BLaER1 treated with 17β-estradiol and CSF1 and Interleukin-3, amounts not matched to agents 10 nM and 100 nM (cell line): ENCODE measurements around the gene CD74.

Experiments
- H3K27ac ChIP-seq, 11 experiments: shearing (Covaris generic); formaldehyde crosslinking; 2 replicates each; pipeline ENCODE4 v1.8.1; 2022
- H3K27me3 ChIP-seq, 11 experiments: shearing (Covaris generic); formaldehyde crosslinking; 2 replicates each; pipeline ENCODE4 v1.8.1; 2022
- H3K36me3 ChIP-seq, 11 experiments: shearing (Covaris generic); formaldehyde crosslinking; 2 replicates each; pipeline ENCODE4 v1.8.1; 2022
- H3K4me1 ChIP-seq, 10 experiments: shearing (Covaris generic); formaldehyde crosslinking; 2 replicates each; pipeline ENCODE4 v1.8.1; 2022
- H3K4me2 ChIP-seq, 11 experiments: shearing (Covaris generic); formaldehyde crosslinking; 2 replicates each; pipeline ENCODE4 v1.8.1; 2022
- H3K4me3 ChIP-seq, 10 experiments: shearing (Covaris generic); formaldehyde crosslinking; 2 replicates each; pipeline ENCODE4 v1.8.1; 2022
- H3K9ac ChIP-seq, 11 experiments: shearing (Covaris generic); formaldehyde crosslinking; 2 replicates each; pipeline ENCODE4 v1.8.1; 2022
- H3K9me3 ChIP-seq, 11 experiments: shearing (Covaris generic); formaldehyde crosslinking; replicated peaks in 1 of 11; 2 replicates each; pipeline ENCODE4 v1.8.1; 2022
- H4K20me1 ChIP-seq, 11 experiments: shearing (Covaris generic); formaldehyde crosslinking; 2 replicates each; pipeline ENCODE4 v1.8.1; 2022
- Cebpa-rat ChIP-seq, 11 experiments: shearing (Covaris generic); IDR thresholded peaks; 2 replicates each; pipeline ENCODE4 v1.8.1; 2022

The CD74 gene

DNA sequence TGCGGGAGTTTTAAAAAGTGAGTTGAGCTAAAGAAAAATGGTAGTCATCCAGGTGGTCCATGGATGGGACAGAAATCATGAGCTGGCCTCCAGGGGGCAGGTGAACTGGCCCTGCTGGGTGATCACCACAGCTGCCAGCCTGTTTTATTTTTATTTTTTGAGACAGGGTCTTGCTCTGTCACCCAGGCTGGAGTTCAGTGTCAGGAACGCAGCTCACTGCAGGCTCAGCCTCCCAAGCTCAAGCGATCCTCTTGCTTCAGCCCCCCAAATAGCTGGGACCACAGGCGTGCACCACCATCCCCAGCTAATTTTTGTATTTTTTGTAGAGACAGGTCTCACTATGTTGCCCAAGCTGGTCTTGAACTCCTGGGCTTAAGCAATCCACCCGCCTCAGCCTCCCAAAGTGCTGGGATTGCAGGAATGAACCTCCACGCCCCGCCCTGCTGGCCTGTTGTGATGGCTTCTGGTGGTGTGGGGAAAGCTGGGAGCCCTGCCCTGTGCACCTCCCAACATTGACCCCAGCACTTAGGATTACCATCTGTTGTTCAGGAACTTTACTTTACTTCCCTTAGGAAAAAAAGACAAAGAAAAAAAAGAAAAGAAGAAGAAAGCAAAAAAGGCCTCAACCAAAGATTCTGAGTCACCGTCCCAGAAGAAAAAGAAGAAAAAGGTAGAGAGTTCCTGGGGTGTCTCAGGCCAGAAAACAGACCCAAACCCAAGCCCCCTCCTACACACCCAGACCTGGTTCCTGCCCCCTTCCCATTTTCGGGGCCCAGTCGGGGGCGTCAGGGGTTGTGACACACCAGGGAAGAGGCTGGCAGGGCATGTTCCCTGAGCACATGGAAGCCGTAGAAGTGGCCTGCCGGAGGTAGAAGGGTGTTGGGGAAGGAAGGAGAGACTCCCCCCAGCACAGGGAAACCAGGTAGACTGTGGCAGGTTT is 14.7 kb downstream of the CD74 start:
- peaks cover 97 to 100% (median 100%) of the 10 kb centered on the region in 11 experiments for H3K36me3 ChIP-seq

DNA sequence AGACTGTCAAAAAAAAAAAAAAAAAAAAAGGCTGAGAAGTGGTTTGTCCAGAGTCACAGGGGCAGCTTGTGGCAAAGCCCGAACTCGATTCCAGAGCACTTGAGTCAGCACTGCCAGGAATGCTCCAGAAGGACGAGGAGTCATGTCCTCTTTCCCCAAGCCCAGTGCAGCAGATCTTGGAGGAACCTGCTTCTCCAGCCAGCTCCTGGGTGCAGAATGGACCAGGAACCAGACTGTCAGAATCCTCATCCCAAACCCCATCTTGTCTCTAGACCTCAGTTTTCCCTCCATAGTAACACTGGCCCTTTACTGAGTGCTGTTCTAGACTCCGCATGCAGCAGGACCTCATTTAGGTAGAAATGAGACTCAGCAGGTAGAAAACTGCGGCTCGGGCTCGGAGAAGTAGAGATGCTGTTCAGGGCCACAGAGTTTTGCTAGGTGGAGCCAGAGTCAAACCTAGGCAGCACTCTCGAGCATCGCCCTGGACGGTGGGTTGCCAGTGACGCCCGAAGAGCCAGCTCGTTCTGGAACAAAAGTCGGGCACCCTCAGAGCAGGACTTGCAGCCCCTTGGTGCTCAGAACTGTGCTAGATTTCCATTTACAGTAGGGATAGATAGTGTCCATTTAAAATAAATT is 15.4 kb downstream of the CD74 start:
- H3K9me3 ChIP-seq, result no peaks in the 10 kb centered on the region
- peaks cover 97 to 100% (median 100%) of the 10 kb centered on the region in 11 experiments for H3K36me3 ChIP-seq
- H3K4me2 ChIP-seq, result no peak overlapping the region
- TF ChIP-seq Cebpa-rat (IDR thresholded peaks at IDR 0.05), result no peak
- H3K4me3 ChIP-seq, result no peak overlapping the region
- H3K9ac ChIP-seq, result no peak overlapping the region
- H4K20me1 ChIP-seq, result peaks cover 22 to 99% (median 69%) of the 10 kb centered on the region in 11 experiments; a peak in 20 of 22 replicates
- no peaks in the 10 kb centered on the region for H3K27me3 ChIP-seq
- H3K27ac ChIP-seq, result no peak overlapping the region
- H3K4me1 ChIP-seq, result peaks cover 9 to 49% (median 26%) of the 10 kb centered on the region in 10 experiments; a peak in 17 of 20 replicates

More for the DNA sequence above, 14.7 kb downstream of the CD74 start:
- no peaks in the 10 kb centered on the region for H3K27me3 ChIP-seq
- peaks cover 9 to 57% (median 33%) of the 10 kb centered on the region in 10 experiments; a peak in 17 of 20 replicates for H3K4me1 ChIP-seq
- peak overlapping the region in 2 of 11 experiments; percentile 9 to 18; a peak in 1 of 22 replicates for H3K9ac ChIP-seq
- peaks cover 30 to 99% (median 75%) of the 10 kb centered on the region in 11 experiments; a peak in 21 of 22 replicates for H4K20me1 ChIP-seq
- no peak overlapping the region for H3K4me2 ChIP-seq
- no peak overlapping the region for H3K4me3 ChIP-seq
- H3K27ac ChIP-seq, result peak overlapping the region in 5 of 11 experiments; percentile 7 to 44 (median 13); a peak in 6 of 22 replicates
- no peak for TF ChIP-seq Cebpa-rat (IDR thresholded peaks at IDR 0.05)
- no peaks in the 10 kb centered on the region for H3K9me3 ChIP-seq

DNA sequence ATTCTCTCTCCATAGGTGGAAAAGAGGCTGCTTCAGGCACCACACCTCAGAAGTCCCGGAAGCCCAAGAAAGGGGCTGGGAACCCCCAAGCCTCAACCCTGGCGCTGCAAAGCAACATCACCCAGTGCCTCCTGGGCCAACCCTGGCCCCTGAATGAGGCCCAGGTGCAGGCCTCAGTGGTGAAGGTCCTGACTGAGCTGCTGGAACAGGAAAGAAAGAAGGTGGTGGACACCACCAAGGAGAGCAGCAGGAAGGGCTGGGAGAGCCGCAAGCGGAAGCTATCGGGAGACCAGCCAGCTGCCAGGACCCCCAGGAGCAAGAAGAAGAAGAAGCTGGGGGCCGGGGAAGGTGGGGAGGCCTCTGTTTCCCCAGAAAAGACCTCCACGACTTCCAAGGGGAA is 16.4 kb downstream of the CD74 start:
- Histone ChIP-seq H3K27ac (peak overlapping the region in 1 of 11 experiments; percentile 8; a peak in 1 of 22 replicates), H3K27me3 (no peaks in the 10 kb centered on the region), H3K4me2 (no peak overlapping the region), H4K20me1 (peaks cover 14 to 97% (median 67%) of the 10 kb centered on the region in 11 experiments; a peak in 20 of 22 replicates), H3K4me3 (no peak overlapping the region), H3K9ac (peak overlapping the region in 1 of 11 experiments; percentile 9; a peak in 1 of 22 replicates), H3K4me1 (peaks cover 9 to 47% (median 21%) of the 10 kb centered on the region in 10 experiments; a peak in 16 of 20 replicates), H3K36me3 (peaks cover 98 to 100% (median 100%) of the 10 kb centered on the region in 11 experiments), H3K9me3 (no peaks in the 10 kb centered on the region)
- no peak for TF ChIP-seq Cebpa-rat (IDR thresholded peaks at IDR 0.05)

DNA sequence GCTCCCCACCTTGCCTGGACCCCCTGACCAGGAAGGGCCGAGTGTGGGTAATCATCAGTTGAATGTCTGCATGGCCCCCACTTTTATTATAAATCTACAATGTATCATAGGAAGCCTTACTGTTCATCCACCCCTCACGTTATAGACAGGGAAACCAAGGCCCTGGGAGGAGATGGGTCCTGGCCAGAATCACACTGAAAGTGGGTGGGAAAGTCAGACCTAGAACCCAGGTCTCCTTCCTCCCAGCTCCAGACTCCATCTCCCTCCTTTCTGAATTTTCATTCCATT is 17.1 kb downstream of the CD74 start:
- Histone ChIP-seq H3K36me3 (peaks cover 98 to 100% (median 100%) of the 10 kb centered on the region in 11 experiments), H3K9me3 (no peaks in the 10 kb centered on the region), H3K27ac (peak overlapping the region in 1 of 11 experiments; percentile 26; a peak in 1 of 22 replicates), H3K4me2 (no peak overlapping the region; a peak in 1 of 22 replicates), H3K4me1 (peaks cover 5 to 40% (median 18%) of the 10 kb centered on the region in 10 experiments; a peak in 15 of 20 replicates), H3K27me3 (no peaks in the 10 kb centered on the region), H3K4me3 (no peak overlapping the region), H3K9ac (no peak overlapping the region; a peak in 1 of 22 replicates), H4K20me1 (peaks cover 8 to 96% (median 62%) of the 10 kb centered on the region in 11 experiments; a peak in 20 of 22 replicates)
- no peak for TF ChIP-seq Cebpa-rat (IDR thresholded peaks at IDR 0.05)

DNA sequence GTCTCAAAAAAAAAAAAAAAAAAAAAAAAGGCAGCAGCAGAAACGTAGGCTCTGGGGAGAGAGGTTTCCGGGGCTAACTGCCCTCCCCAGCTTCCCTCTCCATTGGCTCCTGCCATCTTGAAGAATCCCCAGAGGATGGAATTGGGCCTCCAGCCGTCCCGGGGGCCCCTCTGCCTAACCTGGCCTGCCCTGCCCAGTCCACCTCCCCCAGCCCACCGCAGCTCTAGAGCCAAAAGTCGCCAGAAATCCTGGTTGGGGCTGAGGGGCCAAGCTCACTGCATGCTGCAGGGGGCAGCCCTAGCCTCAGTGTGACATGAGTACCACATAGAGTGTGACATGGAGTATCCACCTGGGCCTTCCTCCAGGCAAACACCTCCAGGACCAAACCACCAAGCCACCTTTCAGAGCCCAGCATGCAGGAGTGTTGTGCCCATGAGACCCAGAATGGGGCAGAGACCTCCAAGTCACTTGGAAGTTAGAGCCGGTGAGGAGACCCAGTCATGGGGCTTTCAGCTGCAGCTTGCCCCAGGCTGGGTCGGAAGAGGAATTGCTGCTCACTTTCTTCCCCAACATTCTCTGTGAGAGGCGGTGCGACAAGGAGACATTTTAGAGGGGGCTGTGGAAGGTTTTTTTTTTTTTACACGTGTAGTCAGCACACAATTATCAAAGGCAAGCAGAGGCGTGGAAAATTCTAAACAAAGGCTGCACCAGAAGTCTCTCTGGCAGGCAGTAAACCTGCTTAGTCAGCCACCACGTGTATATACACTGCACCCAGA is 17.6 kb downstream of the CD74 start:
- H4K20me1 ChIP-seq, result peaks cover 3 to 94% (median 56%) of the 10 kb centered on the region in 11 experiments; a peak in 20 of 22 replicates
- H3K4me1 ChIP-seq, result peaks cover under 1 to 38% (median 13%) of the 10 kb centered on the region in 10 experiments; a peak in 14 of 20 replicates
- no peak overlapping the region; a peak in 1 of 22 replicates for H3K9ac ChIP-seq
- H3K9me3 ChIP-seq, result no peaks in the 10 kb centered on the region
- peaks cover 96 to 100% (median 99%) of the 10 kb centered on the region in 11 experiments for H3K36me3 ChIP-seq
- no peaks in the 10 kb centered on the region for H3K27me3 ChIP-seq
- H3K27ac ChIP-seq, result peak overlapping the region in 3 of 11 experiments; percentile 22 to 40 (median 26); a peak in 4 of 22 replicates
- peak overlapping the region in 2 of 11 experiments; percentile 20 to 23; a peak in 2 of 22 replicates for H3K4me2 ChIP-seq
- no peak for TF ChIP-seq Cebpa-rat (IDR thresholded peaks at IDR 0.05)
- no peak overlapping the region for H3K4me3 ChIP-seq

DNA sequence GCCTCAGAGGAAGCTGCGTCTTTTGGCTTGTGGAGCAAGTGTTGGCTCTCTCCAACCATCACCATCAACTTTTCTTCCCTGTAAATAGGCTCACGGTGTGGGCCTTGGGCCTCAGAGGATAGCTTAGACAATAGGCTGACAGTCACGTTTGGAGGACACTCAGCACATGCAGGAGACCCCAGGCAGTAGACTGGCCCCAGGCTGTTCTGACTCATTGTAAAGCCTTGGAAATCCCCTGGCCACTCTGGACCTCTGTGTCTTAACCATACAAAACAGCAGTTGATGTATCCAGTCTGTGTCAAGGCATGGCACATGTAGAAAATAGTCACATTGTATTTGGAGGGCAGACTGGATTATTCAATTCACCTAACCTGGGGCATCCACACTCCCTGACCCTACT is 18.6 kb downstream of the CD74 start:
- Histone ChIP-seq H4K20me1 (peaks cover 0 to 94% (median 47%) of the 10 kb centered on the region in 11 experiments; a peak in 20 of 22 replicates), H3K27ac (peak overlapping the region in 3 of 11 experiments; percentile 11 to 32 (median 19); a peak in 1 of 22 replicates), H3K9me3 (no peaks in the 10 kb centered on the region), H3K9ac (0 out of 22 replicates have a peak overlapping the region, but pooled peaks of 2 of the 11 experiments have one; percentile 14 to 38), H3K4me3 (no peak overlapping the region), H3K27me3 (no peaks in the 10 kb centered on the region), H3K4me1 (peaks cover 0 to 30% (median 13%) of the 10 kb centered on the region in 10 experiments; a peak in 14 of 20 replicates), H3K36me3 (peaks cover 96 to 100% (median 99%) of the 10 kb centered on the region in 11 experiments), H3K4me2 (peak overlapping the region in 4 of 11 experiments; percentile 1 to 34 (median 22); a peak in 4 of 22 replicates)
- TF ChIP-seq Cebpa-rat (IDR thresholded peaks at IDR 0.05), result no peak

- Histone ChIP-seq H3K36me3 (peaks cover 96 to 100% (median 99%) of the 10 kb centered on the region in 11 experiments), H3K9ac (no peak overlapping the region), H3K9me3 (no peaks in the 10 kb centered on the region), H4K20me1 (peaks cover 0 to 89% (median 38%) of the 10 kb centered on the region in 11 experiments; a peak in 16 of 22 replicates), H3K4me2 (no peak overlapping the region), H3K27ac (no peak overlapping the region; a peak in 1 of 22 replicates), H3K4me1 (peaks cover 0 to 25% (median 11%) of the 10 kb centered on the region in 10 experiments; a peak in 13 of 20 replicates), H3K27me3 (no peaks in the 10 kb centered on the region), H3K4me3 (no peak overlapping the region)
- TF ChIP-seq Cebpa-rat (IDR thresholded peaks at IDR 0.05), result no peak
Observed at GRCh38 chr5:150393096-150393645, 19.5 kb downstream of the CD74 start.
